Measurements from ENCODE around the gene PANX2.
"Not testable (repeated sequence)": the region's sequence is repeated elsewhere in the genome, so short reads cannot be mapped to it uniquely, and the experiment has no call there.

The PANX2 gene

DNA sequence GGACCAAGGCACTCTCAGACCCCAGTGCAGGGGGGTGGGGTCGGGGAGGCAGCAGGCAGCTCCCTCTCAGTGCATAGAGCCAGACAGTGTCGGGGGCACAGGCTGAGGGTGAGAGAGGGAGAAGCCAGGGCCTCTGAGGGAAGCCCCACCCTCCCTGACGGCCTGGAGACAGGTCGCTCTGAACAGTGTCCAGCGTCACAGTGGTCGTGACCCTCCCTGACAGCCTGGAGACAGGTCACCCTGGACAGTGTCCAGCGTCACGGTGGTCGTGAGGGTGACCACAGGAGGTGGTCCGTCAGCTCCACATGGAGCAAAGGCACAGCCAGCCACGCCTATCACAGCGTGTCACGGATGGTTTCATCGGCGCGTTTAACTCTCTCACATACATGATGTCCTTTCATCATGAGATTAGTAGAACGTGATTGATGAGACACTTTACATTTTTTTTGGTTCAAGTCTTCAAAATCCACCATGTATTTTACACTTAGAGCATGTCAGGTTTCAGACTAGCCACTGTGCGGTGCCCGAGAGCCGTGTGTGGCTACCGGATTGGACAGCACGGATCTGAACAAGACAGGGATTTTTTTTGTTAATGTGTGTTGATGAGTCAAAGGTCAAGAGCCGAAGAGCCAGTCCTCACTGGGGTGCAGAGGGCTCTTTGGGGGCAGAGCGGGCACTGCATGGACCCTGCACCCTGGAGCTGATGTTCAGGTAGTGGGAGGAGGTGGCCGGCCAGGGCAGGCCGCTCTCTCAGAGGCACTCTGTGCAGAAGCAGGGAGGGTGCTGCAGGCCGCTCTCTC, 23.9 kb upstream of the PANX2 start:
- no peak for DNase-seq (ENCODE audit: extremely low read depth in 1 of 2, low read depth in 1 of 2)

DNA sequence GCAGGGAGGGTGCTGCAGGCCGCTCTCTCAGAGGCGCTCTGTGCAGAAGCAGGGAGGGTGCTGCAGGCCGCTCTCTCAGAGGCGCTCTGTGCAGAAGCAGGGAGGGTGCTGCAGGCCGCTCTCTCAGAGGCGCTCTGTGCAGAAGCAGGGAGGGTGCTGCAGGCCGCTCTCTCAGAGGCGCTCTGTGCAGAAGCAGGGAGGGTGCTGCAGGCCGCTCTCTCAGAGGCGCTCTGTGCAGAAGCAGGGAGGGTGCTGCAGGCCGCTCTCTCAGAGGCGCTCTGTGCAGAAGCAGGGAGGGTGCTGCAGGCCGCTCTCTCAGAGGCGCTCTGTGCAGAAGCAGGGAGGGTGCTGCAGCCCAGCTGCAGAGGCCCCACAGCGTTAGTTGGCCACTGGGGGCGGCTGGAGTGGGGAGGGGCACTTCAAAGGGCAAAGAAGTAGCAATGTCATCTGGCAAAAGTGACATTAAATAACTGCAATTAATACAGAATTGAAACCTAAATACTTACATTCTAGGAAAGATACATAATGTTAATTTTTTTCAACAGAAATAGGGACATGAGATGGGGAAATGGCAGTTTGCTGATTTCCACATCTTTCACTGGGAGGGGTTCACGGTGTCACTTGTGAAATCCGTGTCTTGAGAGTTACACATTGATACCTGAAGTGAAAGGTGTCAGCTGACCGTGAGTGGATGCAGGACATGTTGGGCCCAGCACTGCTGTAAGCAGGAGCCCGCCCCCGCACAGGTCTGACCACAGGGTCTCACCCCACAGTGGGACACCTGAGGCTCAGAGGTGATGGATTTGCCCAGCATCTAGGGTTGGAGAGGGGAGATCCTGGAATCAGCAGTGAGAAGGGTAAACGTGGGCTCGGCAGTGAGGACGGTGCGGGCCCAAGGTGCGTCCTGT, 23.0 kb upstream of the PANX2 start:
- not testable (repeated sequence) for DNase-seq (ENCODE audit: extremely low read depth in 1 of 2, low read depth in 1 of 2)

DNA sequence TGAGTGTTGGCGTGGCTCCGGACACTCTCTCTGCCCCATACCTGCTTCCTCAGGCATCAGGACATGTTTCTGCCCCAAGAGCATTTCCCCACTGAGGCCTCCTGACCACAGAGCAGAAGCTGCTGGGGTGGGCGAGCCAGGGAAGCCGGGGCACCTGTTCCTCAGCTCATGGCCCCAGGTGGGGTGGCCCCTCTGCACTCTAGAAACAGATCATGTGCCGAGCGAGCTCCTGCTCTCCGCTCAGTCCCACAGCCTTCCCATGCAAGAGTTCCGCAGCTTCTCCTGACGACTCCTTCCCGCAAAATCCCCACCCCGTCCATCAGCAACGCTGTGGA, 22.4 kb upstream of the PANX2 start:
- DNase-seq (ENCODE audit: extremely low read depth in 1 of 2, low read depth in 1 of 2) = no peak

DNA sequence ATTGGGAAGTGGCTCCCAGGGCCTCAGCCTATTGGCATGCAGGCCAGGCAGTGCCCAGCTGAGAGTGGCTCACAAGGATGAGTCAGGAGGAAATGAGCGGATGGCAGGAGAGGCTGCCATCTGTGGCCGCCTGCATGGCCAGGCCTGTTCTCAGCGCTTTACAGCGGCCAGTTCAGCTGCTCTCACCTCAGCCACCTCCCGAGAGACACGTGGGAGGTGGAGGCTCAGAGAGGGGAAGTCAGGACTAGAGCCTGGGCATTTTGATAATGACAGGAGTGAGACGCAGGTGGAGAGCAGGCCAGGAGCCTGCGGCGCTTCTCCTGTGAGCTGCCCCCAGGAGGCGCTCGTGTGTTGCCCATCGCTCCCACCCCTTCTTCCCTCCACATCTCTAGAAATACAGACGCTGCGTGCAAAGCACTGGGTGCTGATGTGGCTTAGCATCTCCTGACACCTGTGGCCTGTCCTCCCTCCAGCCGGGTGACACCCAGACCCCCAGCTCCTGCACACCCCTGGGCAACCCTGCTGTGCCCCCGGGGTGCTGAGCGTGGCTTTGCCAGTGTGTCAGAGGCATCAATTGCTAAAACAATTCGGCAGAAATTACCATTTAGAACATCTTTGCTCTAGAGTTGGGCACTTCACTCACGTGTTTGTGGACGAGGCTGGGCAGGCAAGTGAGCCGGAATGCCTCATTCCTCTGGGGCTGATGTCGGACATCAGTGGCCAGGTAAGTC, 21.4 kb upstream of the PANX2 start:
- DNase-seq (ENCODE audit: extremely low read depth in 1 of 2, low read depth in 1 of 2) = peak; percentile 48 to 57

DNA sequence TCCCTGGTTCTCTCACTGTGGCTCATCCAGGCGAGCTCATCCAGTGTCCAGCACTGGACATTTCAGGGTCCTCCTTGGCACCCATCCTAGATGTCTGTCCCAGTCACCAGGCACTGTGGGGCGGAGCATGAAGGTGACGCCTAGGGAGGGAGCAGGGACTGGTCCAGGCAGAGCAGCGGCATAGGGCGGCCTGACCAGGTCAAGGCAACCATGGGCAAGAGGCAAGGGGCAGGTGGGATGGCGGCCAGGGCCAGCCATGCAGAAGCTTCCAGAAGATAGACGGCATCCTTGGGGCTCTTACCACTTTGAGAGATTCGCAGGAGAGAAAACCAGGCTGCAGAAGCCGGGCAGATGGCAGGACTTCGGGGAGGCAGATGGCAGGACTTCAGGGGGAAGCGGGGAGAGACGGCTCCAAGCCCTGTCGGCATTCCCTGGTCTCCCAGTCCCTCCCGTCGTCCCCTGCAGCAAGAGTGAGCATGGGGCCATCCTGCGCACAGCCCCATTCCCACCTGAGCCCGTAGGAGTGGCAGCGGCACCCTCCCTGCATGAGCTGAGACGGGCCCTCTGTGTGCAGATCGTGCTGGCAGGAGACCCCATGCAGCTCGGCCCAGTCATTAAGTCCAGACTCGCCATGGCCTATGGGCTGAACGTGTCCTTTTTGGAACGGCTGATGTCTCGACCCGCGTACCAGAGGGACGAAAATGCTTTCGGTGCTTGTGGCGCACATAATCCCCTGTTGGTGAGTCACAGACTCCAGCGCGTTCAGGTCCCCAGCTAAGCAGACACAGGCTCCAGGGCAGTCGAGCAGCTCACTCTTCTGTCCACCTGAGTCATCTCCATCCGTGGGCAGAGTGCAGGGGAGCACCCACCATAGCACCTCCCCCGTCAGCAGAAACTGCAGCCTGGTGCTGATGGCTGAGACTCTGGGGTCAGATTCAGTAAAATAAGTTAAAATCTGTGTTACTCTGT, 20.1 kb upstream of the PANX2 start:
- no peak for DNase-seq (ENCODE audit: extremely low read depth in 1 of 2, low read depth in 1 of 2)

DNA sequence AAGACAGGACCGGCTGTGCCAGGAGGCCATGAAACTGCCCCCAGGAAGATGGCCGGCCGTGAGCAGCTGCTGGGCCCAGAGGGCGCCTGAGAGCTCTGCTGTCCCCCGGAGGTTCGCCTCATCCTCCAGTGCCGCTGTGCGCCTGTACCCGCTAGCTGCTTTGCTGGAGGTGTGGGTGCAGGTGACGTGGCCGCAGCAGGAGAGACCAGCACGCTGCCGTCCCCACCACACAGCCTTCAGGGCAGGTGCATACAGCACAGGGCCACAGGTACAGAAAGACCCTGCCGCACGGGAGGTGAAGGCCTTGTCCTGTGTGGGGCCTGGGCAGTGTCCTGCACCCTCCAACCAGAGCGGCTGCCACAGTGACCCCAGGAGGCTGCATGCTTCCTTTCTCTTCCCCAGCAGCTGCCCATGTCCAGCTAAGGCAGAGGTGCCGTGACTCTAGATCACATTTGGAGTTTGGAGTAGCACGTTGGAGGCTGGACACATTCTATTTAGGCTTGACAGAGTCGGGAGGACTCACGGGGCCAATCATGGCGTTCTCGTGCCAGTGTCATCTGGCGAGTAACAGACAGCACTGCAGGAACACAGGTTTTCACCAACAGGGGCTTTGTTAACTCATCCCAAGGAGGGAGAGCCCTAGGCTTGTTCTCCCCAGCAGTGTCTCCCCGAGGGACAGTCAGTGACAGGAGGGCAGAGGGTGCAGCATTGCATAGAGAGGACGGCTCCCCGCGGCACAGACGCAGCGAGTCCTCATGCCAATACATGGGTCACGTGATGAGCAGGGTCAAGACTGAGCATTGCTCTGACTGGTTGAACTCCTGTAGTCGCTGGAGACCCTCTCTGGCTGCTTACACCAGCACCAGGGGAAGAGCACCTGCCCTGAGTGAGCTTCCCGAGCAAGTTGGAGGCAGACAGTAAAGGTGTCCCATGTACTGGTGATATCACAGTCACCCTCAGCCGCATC, 18.7 kb upstream of the PANX2 start:
- DNase-seq (ENCODE audit: extremely low read depth in 1 of 2, low read depth in 1 of 2) = no peak

DNA sequence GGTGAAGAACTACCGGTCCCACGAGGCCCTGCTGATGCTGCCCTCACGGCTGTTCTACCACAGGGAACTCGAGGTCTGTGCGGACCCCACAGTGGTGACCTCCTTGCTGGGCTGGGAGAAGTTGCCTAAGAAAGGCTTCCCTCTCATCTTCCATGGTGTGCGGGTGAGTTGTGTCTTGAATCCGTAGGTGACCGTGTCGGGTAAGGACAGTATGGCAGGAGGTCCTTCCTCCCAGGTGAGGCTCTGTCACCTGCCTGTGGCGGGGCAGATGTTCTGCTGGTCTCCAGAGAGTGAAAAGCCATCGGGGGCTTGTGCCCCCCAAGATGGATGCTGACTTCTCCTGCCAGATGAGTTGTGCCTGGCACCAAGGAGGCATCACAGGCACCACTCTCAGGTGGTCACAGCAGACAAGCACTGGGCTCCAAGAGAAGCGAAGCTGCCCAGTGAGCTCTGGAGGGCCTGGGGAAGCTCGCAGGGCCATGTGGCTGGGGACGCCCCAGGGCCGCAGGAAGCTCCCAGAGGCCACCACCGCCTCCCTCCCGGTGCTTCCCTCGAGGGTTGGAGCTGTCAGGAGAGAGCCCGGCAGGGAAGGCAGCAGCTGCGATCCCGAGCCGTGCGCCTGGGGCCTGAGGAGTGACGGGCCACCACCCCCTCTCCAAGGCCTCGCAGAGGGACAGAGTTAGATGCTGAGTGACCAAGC, 17.3 kb upstream of the PANX2 start:
- DNase-seq (ENCODE audit: extremely low read depth in 1 of 2, low read depth in 1 of 2) = no peak

DNA sequence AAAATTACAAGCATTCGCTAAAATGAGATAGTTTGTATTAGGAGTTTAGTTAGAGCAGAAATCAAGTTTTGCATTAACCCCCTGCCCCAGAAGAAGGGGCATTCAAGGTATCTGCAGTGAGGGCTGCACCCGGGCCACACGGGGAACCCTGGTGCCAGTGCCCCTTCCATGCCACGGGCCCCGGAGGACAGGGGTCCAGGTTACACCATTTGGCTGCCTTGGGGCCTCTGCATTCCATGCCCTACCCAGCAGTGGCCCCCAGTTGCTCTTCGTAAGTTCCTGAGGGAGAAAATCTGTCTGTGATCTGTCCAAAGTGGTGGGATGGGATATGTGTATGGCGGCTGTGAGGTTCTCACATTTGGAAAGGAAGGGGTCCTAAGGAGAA, 16.8 kb upstream of the PANX2 start:
- DNase-seq (ENCODE audit: extremely low read depth in 1 of 2, low read depth in 1 of 2) = no peak

DNA sequence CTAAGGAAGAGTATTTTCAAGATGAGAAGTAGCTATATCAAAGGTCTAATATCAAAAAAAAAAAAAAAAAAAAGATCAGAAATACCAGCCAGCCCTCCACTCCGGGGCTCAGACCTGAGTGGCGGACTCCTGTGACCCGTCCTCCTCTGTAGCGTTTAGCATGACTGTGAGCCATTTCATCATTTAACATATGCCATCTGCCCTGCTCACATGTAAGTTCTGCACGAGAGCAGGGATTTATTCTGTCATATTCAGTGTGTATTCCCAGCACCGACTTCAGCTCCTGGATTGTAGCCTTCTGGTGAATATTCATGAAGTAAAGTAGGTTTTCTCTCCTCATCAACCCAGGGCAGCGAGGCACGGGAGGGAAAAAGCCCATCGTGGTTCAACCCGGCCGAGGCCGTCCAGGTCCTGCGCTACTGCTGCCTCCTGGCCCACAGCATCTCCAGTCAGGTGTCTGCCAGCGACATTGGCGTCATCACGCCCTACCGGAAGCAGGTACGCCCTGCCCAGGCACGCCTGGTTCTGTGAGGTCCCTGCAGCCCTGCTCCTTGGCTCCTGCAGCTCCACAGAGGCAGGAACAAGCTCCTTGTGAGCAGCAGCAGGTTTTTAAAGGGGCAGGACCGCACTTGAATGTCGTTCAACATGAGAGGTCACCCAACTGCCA, 12.7 kb upstream of the PANX2 start:
- DNase-seq (ENCODE audit: extremely low read depth in 1 of 2, low read depth in 1 of 2) = no peak

DNA sequence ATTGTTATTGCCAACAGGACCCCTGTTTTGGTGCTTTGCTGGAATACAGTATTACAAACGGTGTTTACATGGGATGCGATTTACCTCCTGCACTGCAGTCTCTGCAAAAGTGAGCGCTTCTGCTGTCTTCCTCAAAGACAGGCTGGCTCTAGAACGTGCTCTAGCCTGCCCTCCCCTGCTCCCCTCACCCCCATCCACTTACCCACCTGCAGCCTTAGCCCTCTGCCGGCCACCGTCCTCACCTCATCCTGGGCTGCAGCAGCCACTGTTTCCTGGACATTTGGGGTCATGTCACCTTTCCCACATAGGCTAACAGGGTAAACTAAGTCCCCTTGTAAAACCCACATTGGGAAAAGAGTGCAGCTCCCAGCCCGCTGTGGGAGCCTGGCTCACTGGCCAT, 9.6 kb upstream of the PANX2 start:
- no peak for DNase-seq (ENCODE audit: extremely low read depth in 1 of 2, low read depth in 1 of 2)

DNA sequence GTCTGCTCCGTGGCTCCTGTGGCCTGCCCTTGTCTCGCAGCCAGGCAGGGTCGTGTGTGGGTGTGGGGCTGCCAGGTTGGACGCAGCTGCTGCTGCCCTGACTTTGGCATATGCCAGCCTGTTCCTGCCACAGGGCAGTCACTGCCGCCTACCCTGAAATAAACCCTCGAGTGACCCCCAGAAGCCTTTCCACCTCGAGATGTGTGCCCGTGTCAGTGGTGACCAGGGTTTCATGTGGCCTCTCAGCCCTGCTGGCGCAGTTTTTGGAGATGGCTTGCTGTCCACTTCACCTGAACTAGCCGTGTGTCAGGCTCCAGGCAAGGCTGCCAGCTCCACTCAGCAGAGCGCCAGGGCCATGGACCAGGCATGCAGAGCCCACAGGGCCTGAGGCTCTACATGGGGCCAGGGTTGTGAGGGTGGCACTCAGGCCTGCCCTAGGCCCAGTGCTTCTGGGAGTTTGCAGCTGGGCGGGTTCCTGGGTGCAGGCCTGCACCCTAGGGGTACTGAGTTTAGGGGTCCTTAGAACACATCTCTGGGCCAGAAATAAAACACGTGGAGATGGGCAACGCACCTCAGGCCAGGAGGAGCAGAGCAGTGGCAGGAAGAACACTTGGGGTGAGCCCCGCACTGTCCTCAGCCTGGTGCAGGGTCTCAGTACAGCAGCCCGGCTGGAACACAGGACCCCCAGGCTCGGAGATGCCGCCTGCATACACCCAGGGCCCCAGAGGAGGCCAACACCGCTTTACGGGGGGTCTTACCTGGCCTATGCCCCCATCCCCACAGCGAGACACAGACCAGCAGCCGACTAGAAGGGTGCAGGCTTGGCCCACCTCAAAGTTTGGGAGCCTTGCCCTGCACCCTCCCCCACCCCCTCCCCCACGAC, 8.8 kb upstream of the PANX2 start:
- DNase-seq (ENCODE audit: extremely low read depth in 1 of 2, low read depth in 1 of 2) = no peak

DNA sequence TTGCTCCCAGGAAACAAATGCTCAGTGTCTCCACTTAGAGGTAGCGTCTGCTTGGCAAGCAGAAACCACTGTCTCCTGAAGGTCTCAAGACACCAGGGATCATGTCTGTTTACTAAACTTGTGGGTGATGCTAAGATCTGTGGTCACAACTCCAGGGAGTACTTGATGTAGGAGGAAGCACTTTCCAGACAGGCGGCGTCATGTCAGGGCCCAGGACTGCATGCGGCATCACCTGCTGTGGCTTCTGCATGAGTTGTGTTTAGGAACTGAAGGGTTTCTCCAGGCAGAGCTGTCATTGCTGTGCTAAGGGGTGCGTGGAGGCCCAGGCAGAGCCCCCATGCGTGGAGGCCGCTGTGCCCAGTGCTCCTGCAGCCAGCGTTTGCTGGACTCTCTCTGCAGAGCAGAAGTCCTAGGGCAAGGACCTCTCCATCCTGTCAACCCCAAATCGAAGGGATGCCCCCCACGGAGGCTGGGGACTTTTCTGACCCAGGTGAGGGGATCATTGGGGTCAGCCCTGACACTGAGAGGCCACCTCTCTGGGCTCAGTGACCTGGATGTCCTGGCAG, 8.1 kb upstream of the PANX2 start:
- no peak for DNase-seq (ENCODE audit: extremely low read depth in 1 of 2, low read depth in 1 of 2)

DNA sequence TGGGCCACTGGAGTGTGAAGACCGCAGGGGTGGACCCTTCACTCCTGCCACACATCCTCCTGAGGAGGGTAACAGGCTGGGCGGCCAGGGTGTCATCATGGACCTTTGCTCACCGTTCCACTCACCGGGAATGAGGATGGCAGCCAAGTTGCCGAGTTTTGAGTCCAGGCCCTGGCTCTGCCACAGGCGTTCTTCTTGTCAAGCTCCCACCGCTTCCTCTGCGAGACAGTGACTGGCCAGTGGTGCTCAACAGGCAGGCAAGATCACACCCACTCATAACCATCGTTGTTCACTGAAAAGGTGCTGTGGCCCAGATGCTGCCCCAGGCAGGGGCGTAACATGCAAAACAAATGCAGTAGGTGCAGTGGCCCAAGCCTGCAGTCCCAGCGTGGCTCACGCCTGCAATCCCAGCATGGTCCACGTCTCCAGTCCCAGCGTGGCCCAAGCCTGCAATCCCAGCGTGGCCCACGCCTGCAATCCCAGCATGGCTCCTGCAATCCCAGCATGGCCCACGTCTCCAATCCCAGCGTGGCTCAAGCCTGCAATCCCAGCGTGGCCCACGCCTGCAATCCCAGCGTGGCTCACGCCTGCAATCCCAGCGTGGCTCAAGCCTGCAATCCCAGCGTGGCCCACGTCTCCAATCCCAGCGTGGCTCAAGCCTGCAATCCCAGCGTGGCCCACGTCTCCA, 5.0 kb upstream of the PANX2 start:
- DNase-seq (ENCODE audit: extremely low read depth in 1 of 2, low read depth in 1 of 2) = no peak

DNA sequence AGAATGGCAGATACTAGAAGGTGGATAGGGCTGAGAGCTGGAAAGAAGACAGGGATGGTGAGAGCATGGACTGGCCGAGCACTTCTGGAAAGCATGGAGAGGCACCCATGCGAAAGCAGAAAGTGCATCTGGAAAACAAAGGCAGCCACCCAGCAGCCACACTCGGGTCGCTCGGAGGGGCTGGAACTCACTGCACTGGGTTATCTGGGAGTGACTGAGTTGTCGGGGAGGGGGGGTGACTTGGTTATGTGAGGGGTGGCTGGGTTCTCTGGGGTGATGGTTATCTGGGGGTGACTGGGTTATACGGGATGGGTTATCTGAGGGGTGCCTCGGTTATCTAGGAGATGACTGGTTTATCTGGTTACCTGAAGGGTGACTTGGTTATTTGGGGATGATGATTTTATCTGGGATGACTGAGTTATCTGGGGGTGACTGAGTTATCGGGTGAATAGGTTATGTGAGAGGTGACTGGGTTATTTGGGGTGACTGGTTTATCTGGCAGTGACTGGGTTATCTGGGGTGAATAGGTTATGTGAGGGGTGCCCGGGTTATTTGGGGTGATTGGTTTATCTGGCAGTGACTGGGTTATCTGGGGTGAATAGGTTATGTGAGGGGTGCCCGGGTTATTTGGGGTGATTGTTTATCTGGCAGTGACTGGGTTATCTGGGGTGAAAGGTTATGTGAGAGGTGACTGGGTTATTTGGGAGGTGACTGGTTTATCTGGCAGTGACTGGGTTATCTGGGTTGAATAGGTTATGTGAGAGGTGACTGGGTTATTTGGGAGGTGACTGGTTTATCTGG, 2.6 kb upstream of the PANX2 start:
- no peak for DNase-seq (ENCODE audit: extremely low read depth in 1 of 2, low read depth in 1 of 2)

DNA sequence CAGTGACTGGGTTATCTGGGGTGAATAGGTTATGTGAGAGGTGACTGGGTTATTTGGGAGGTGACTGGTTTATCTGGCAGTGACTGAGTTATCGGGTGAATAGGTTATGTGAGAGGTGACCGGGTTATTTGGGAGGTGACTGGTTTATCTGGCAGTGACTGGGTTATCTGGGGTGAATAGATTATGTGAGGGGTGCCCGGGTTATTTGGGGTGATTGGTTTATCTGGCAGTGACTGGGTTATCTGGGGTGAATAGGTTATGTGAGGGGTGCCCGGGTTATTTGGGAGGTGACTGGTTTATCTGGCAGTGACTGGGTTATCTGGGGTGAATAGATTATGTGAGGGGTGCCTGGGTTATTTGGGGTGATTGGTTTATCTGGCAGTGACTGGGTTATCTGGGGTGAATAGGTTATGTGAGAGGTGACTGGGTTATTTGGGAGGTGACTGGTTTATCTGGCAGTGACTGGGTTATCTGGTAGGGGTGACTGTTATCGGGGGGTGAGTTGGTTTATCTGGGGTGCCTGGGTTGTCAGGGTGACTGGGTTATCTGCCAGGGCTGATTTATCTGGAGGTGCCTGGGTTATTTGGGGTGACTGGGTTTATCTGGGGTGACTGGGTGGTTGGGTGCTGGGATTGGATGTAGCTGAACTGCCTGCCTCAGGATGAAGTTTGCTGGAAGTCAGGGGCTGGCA, 1.9 kb upstream of the PANX2 start:
- DNase-seq (ENCODE audit: extremely low read depth in 1 of 2, low read depth in 1 of 2) = not testable (repeated sequence)

Measured in activated CD8-positive, alpha-beta memory T cell treated with anti-CD3 and anti-CD28 coated beads for 1 hour (primary cell).